HUES64 (cell line): ENCODE data around the gene PLCB1.
"Not testable (repeated sequence)": the region's sequence is repeated elsewhere in the genome, so short reads cannot be mapped to it uniquely, and the experiment has no call there.

Experiments used
- H3K27ac ChIP-seq: 2 replicates; pipeline ENCODE4 v1.7.0; 2013; ENCODE audit warnings: low read depth, low read length, inconsistent platforms
- H3K27me3 ChIP-seq: 2 replicates; pipeline ENCODE4 v1.6.1; 2013; ENCODE audit warnings: mild to moderate bottlenecking, low read length; ENCODE audit not compliant: insufficient read depth
- H3K36me3 ChIP-seq: 2 replicates; pipeline ENCODE4 v1.6.1; 2013; ENCODE audit warnings: mild to moderate bottlenecking, low read length; ENCODE audit not compliant: insufficient read depth
- H3K4me1 ChIP-seq: 2 replicates; pipeline ENCODE4 v1.6.1; 2013; ENCODE audit warnings: mild to moderate bottlenecking, low read length, moderate library complexity; ENCODE audit not compliant: insufficient read depth
- H3K4me3 ChIP-seq: 2 replicates; pipeline ENCODE4 v1.5.1; 2013; ENCODE audit warnings: mild to moderate bottlenecking, low read length, moderate library complexity
- H3K9ac ChIP-seq: 2 replicates; pipeline ENCODE4 v1.6.1; 2013; ENCODE audit warnings: mild to moderate bottlenecking, low read depth, low read length
- H3K9me3 ChIP-seq: 2 replicates; pipeline ENCODE4 v1.6.1; 2013; ENCODE audit warnings: low read depth, low read length; ENCODE audit not compliant: insufficient read depth
- WGBS: fragments of 150-250, 120-280 bp; methylation state at CpG from one replicate; pipeline ENCODE4 v1.1.7; 2013; ENCODE audit warnings: missing lambda C conversion rate; 5-methylcytosine and 5-hydroxymethylcytosine counted together

The PLCB1 gene

DNA sequence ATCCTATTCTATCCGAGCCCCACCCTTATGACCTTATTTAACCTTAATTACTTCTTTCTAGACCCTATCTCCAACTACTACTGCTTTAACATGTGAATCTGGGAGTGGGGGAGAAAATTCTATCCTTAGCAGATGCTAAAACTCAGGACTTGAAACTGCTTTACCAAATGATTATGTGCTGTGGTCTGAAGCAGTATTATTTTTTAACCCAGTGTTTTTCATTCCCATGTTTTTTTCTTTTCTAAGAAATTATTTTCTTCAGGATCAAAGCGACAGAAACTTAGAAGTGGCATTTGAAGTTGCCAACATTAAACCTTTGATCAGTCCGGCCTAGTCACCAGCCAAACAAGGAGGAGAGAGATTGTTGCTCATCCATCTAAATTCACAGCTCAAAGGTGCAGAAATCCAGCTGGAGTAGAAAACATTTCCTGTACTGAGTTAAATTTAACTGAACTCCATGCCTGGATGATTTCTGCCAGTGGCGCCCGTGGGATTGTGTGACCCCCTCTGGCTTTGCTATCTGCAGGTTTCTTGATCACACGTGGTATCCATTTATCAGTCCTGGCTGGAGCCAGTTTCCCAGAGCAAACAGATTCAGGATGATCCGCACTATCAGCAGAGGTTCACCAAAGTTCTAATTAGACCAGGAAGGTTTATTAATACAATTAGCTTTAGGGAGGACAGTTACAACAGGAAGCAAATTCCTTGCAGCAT is 300.5 kb downstream of the PLCB1 start:
- Histone ChIP-seq H3K27me3 (no peaks in the 10 kb centered on the region), H3K27ac (no peak overlapping the region), H3K4me1 (peaks cover 9% of the 10 kb centered on the region), H3K36me3 (no peaks in the 10 kb centered on the region), H3K9me3 (no peaks in the 10 kb centered on the region), H3K4me3 (no peak overlapping the region), H3K9ac (peak overlapping the region; percentile 9; the same call in 1 of the 2 replicates)
- 88% methylated on average over 7 of the region's 7 CpGs for WGBS

- Histone ChIP-seq H3K9me3 (no peaks in the 10 kb centered on the region), H3K27ac (no peak overlapping the region), H3K27me3 (no peaks in the 10 kb centered on the region), H3K4me1 (peaks cover 9% of the 10 kb centered on the region), H3K4me3 (no peak overlapping the region), H3K9ac (peak overlapping the region; percentile 9; the same call in 1 of the 2 replicates), H3K36me3 (no peaks in the 10 kb centered on the region)
- WGBS: 8% methylated on average over 1 of the region's 3 CpGs
These were observed 301.2 kb downstream of the PLCB1 start for GRCh38 chr20:8433291-8433690.

GRCh38 chr20:8434326-8434876 is 302.3 kb downstream of the PLCB1 start:
- Histone ChIP-seq H3K27ac (no peak overlapping the region), H3K4me1 (peaks cover 9% of the 10 kb centered on the region), H3K9ac (no peak overlapping the region), H3K36me3 (no peaks in the 10 kb centered on the region), H3K9me3 (no peaks in the 10 kb centered on the region), H3K27me3 (no peaks in the 10 kb centered on the region), H3K4me3 (no peak overlapping the region)
- WGBS: 100% methylated on average over 2 of the region's 2 CpGs

DNA sequence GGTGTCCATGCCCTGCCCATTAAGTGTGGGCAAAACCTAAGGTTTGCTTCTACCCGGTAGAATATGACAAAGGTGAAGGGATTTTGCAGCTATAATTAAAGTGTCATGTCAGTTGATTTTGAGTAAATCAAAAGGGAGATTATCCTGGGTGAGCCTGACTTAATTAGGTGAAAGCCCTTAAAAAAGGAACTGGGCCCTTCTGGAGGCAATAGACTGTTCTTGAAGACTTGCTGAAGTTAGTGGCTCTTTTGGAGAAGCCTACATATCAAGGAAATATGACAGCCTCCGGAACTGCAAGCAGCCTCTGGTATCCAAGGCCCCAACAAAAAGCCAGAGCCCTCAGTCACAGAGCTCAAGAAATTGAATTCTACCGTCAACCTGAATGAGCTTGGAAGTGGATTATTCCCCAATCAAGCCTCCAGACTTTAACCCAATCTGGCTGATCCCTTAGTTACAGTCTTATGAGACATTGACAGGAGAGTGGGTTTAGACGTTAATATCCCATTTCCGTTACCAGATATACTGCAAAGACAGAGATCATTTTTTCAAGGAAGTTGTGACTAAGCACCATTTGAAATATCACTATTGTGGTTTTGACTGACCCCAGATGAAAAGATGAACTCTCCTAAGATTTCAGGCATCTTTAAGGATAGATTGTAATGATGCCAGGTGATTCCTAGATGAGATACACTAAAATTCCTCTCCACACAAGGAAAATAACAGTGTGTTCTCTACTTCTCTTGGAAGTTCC is 303.4 kb downstream of the PLCB1 start:
- H3K27me3 ChIP-seq: no peaks in the 10 kb centered on the region
- H3K4me3 ChIP-seq: no peak overlapping the region
- 76% methylated on average over 5 of the region's 5 CpGs for WGBS
- H3K9ac ChIP-seq: no peak overlapping the region
- H3K36me3 ChIP-seq: no peaks in the 10 kb centered on the region
- peaks cover 9% of the 10 kb centered on the region for H3K4me1 ChIP-seq
- no peak overlapping the region for H3K27ac ChIP-seq
- H3K9me3 ChIP-seq: no peaks in the 10 kb centered on the region

- H3K27ac ChIP-seq, H3K9me3 ChIP-seq, H3K36me3 ChIP-seq, H3K9ac ChIP-seq, H3K27me3 ChIP-seq, H3K4me3 ChIP-seq, H3K4me1 ChIP-seq: not testable (repeated sequence)
- 97% methylated on average over 5 of the region's 5 CpGs for WGBS
These were observed 304.9 kb downstream of the PLCB1 start for GRCh38 chr20:8436938-8437337.

- H3K27ac ChIP-seq: no peak overlapping the region
- no peak overlapping the region for H3K9ac ChIP-seq
- 0 out of 2 replicates have a peak, but pooled peaks cover 2% of the 10 kb centered on the region for H3K4me1 ChIP-seq
- WGBS: 88% methylated on average over 5 of the region's 5 CpGs
- H3K36me3 ChIP-seq: no peaks in the 10 kb centered on the region
- no peaks in the 10 kb centered on the region for H3K27me3 ChIP-seq
- H3K9me3 ChIP-seq: no peaks in the 10 kb centered on the region
- no peak overlapping the region for H3K4me3 ChIP-seq
These were observed 306.7 kb downstream of the PLCB1 start for GRCh38 chr20:8438748-8439147.

DNA sequence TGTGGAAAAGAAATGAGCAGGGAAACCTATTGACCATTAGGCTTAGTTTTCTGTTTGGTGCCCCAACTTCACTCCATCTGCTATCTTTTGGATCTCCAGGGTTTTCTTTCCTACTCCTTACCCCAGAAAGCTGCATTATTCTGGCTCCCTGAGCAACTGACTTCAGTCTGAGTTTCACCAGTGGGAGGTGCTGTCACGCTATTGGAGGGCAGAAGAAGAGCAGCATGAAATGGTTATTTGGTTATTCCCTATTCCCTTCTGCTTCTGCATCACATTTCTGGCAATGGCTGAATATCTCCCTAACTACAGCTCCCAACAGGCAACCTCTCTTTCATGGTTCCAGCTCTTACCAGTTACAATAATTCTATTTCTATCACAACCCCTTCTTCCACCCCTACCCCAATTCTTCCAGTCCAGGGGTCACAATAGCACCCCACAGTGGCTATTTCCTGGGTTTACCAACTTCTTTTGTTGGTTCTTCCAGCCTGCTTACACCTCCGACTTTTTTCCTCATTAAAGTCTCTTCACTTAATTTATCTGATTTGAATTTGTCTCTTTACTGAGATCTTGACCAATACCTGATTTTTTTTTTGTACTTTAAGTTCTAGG is 311.5 kb downstream of the PLCB1 start:
- 86% methylated on average over 1 of the region's 2 CpGs for WGBS
- Histone ChIP-seq H3K36me3 (no peaks in the 10 kb centered on the region), H3K27me3 (no peaks in the 10 kb centered on the region), H3K4me3 (no peak overlapping the region), H3K27ac (no peak overlapping the region), H3K9me3 (no peaks in the 10 kb centered on the region), H3K4me1 (no peaks in the 10 kb centered on the region), H3K9ac (no peak overlapping the region)

GRCh38 chr20:8447262-8448120 is 315.4 kb downstream of the PLCB1 start:
- 97% methylated on average over 3 of the region's 3 CpGs for WGBS
- Histone ChIP-seq H3K27ac (no peak overlapping the region), H3K9ac (no peak overlapping the region), H3K4me3 (no peak overlapping the region), H3K4me1 (no peaks in the 10 kb centered on the region), H3K9me3 (no peaks in the 10 kb centered on the region), H3K36me3 (no peaks in the 10 kb centered on the region), H3K27me3 (no peaks in the 10 kb centered on the region)

DNA sequence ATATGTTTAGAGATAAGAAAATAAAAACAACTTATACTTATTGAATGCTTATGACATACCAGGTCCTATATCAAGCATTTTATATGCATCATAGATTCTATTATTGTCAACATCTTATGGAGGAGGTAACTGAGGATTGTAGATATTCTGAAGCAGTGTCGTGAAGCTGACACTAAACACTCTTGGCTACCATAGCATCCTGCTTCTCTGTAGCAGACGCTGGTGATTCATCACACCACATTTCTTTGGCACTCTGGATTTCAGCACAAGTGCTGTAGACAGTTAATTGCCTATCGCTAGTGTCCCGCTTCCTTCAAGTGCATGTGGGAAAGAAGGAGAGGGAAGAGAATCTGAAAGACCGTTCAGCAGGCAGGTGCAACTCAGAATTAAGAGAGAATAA is 317.1 kb downstream of the PLCB1 start:
- Histone ChIP-seq H3K27me3 (no peaks in the 10 kb centered on the region), H3K4me1 (no peaks in the 10 kb centered on the region), H3K27ac (no peak overlapping the region), H3K36me3 (no peaks in the 10 kb centered on the region), H3K4me3 (no peak overlapping the region), H3K9me3 (no peaks in the 10 kb centered on the region), H3K9ac (no peak overlapping the region)
- WGBS: 88% methylated on average over 5 of the region's 5 CpGs

DNA sequence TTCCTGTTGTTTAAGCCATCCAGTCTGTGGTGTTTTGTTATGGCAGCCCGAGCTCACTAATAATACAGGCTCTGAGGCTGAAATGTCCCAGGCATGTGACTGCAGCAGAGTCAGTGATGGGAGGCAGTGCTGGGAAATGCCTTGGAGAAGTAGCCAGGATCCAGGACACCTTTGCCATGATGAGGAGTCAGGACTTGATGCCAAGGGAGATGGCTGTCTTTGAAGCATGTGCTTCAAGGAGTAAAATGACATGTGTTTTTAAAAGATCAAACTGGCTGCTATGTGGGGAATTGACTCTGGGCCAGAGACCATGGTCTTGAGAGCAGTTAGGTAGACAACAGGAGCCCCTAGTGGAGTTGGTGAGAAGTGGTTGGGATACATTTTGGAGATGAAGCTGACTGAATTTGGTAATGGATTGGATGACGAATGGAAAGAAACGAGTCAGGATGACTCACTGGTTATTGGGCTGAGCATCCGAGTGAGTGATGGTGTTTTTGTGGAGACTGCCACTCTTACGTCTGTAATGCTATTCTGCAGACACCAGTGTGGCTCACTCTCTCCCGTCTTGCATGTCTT is 322.2 kb downstream of the PLCB1 start:
- WGBS: 79% methylated on average over 6 of the region's 6 CpGs

More for the DNA sequence above, 322.2 kb downstream of the PLCB1 start:
- no peaks in the 10 kb centered on the region for H3K36me3 ChIP-seq
- H3K9ac ChIP-seq: no peak overlapping the region
- H3K9me3 ChIP-seq: no peaks in the 10 kb centered on the region
- H3K4me3 ChIP-seq: no peak overlapping the region
- no peaks in the 10 kb centered on the region for H3K4me1 ChIP-seq
- no peak overlapping the region for H3K27ac ChIP-seq
- no peaks in the 10 kb centered on the region for H3K27me3 ChIP-seq
